Muscle layer of duodenum (tissue), 2 donors: ENCODE results near the gene NIPA2.

Experiments used
- H3K27ac ChIP-seq: one replicate; pipeline ENCODE4 v1.7.0; 2013; ENCODE audit warnings: mild to moderate bottlenecking, low read length
- H3K27me3 ChIP-seq: one replicate; pipeline ENCODE4 v1.7.0; 2013; ENCODE audit warnings: low read depth, mild to moderate bottlenecking, control low read depth, low read length
- H3K36me3 ChIP-seq, 2 donors: one replicate each; pipeline ENCODE4 v1.7.0; 2013; ENCODE audit warnings: low read length in 2 of 2, control low read depth in 1 of 2, mild to moderate bottlenecking in 1 of 2; ENCODE audit not compliant: insufficient read depth in 2 of 2, control insufficient read depth in 1 of 2
- H3K4me1 ChIP-seq, 2 donors: one replicate each; pipeline ENCODE4 v1.7.0; 2013; ENCODE audit warnings: low read length in 2 of 2, mild to moderate bottlenecking in 2 of 2, control low read depth in 1 of 2, moderate library complexity in 1 of 2; ENCODE audit not compliant: insufficient read depth in 2 of 2, control insufficient read depth in 1 of 2
- H3K4me3 ChIP-seq, 2 donors: one replicate each; pipeline ENCODE4 v1.7.0; 2013; ENCODE audit warnings: low read length in 2 of 2, low read depth in 1 of 2, mild to moderate bottlenecking in 1 of 2
- H3K9me3 ChIP-seq, 2 donors: one replicate each; pipeline ENCODE4 v1.7.0; 2013; ENCODE audit warnings: low read length in 2 of 2, control low read depth in 1 of 2, mild to moderate bottlenecking in 1 of 2; ENCODE audit not compliant: control insufficient read depth in 1 of 2
- donor health status: healthy.

The NIPA2 gene

GRCh38 chr15:22868495-22868894 lies 30.0 kb downstream of the NIPA2 start:
- Histone ChIP-seq H3K27me3 (no peaks in the 10 kb centered on the region), H3K27ac (no peak overlapping the region), H3K36me3 (peaks cover 69 to 80% of the 10 kb centered on the region in 2 donors), H3K4me1 (peaks cover 0 to 9% of the 10 kb centered on the region in 2 donors), H3K4me3 (no peak overlapping the region), H3K9me3 (no peaks in the 10 kb centered on the region)

- Histone ChIP-seq H3K4me3 (no peak overlapping the region), H3K4me1 (peaks cover 0 to 9% of the 10 kb centered on the region in 2 donors), H3K36me3 (peaks cover 70 to 82% of the 10 kb centered on the region in 2 donors), H3K27me3 (no peaks in the 10 kb centered on the region), H3K9me3 (no peaks in the 10 kb centered on the region), H3K27ac (no peak overlapping the region)
Measured at GRCh38 chr15:22868928-22869327, 30.5 kb downstream of the NIPA2 start.

GRCh38 chr15:22869856-22870255 lies 31.4 kb downstream of the NIPA2 start:
- Histone ChIP-seq H3K4me1 (peaks cover 0 to 9% of the 10 kb centered on the region in 2 donors), H3K4me3 (no peak overlapping the region), H3K9me3 (no peaks in the 10 kb centered on the region), H3K27ac (no peak overlapping the region), H3K36me3 (peaks cover 77 to 89% of the 10 kb centered on the region in 2 donors), H3K27me3 (no peaks in the 10 kb centered on the region)

- H3K4me1 ChIP-seq, result peaks cover 0 to 9% of the 10 kb centered on the region in 2 donors
- peaks cover 79 to 91% of the 10 kb centered on the region in 2 donors for H3K36me3 ChIP-seq
- no peaks in the 10 kb centered on the region for H3K27me3 ChIP-seq
- H3K4me3 ChIP-seq, result no peak overlapping the region
- H3K9me3 ChIP-seq, result no peaks in the 10 kb centered on the region
- H3K27ac ChIP-seq, result no peak overlapping the region
Measured at GRCh38 chr15:22870865-22871264, 32.4 kb downstream of the NIPA2 start.

GRCh38 chr15:22871481-22872086 lies 33.1 kb downstream of the NIPA2 start:
- Histone ChIP-seq H3K4me3 (no peak overlapping the region), H3K27ac (no peak overlapping the region), H3K36me3 (peaks cover 75 to 91% of the 10 kb centered on the region in 2 donors), H3K9me3 (no peaks in the 10 kb centered on the region), H3K27me3 (no peaks in the 10 kb centered on the region), H3K4me1 (peaks cover 0 to 9% of the 10 kb centered on the region in 2 donors)

GRCh38 chr15:22872936-22873701 lies 34.7 kb downstream of the NIPA2 start:
- Histone ChIP-seq H3K27ac (no peak overlapping the region), H3K27me3 (no peaks in the 10 kb centered on the region), H3K36me3 (peaks cover 65 to 92% of the 10 kb centered on the region in 2 donors), H3K4me1 (peaks cover 0 to 9% of the 10 kb centered on the region in 2 donors), H3K4me3 (no peak overlapping the region), H3K9me3 (no peaks in the 10 kb centered on the region)

GRCh38 chr15:22873841-22874240 lies 35.4 kb downstream of the NIPA2 start:
- H3K36me3 ChIP-seq, result peaks cover 60 to 94% of the 10 kb centered on the region in 2 donors
- no peak overlapping the region for H3K27ac ChIP-seq
- H3K27me3 ChIP-seq, result no peaks in the 10 kb centered on the region
- peaks cover 0 to 4% of the 10 kb centered on the region in 2 donors for H3K4me1 ChIP-seq
- no peak overlapping the region for H3K4me3 ChIP-seq
- H3K9me3 ChIP-seq, result no peaks in the 10 kb centered on the region

GRCh38 chr15:22874256-22874655 lies 35.8 kb downstream of the NIPA2 start:
- H3K4me1 ChIP-seq, result no peaks in the 10 kb centered on the region
- H3K27ac ChIP-seq, result no peak overlapping the region
- H3K27me3 ChIP-seq, result no peaks in the 10 kb centered on the region
- H3K4me3 ChIP-seq, result no peak overlapping the region
- H3K9me3 ChIP-seq, result no peaks in the 10 kb centered on the region
- peaks cover 59 to 94% of the 10 kb centered on the region in 2 donors for H3K36me3 ChIP-seq

GRCh38 chr15:22874966-22875365 lies 36.5 kb downstream of the NIPA2 start:
- H3K36me3 ChIP-seq, result peaks cover 58 to 91% of the 10 kb centered on the region in 2 donors
- no peaks in the 10 kb centered on the region for H3K4me1 ChIP-seq
- no peak overlapping the region for H3K27ac ChIP-seq
- no peak overlapping the region for H3K4me3 ChIP-seq
- no peaks in the 10 kb centered on the region for H3K27me3 ChIP-seq
- H3K9me3 ChIP-seq, result no peaks in the 10 kb centered on the region

- H3K27ac ChIP-seq, result no peak overlapping the region
- H3K4me1 ChIP-seq, result no peaks in the 10 kb centered on the region
- no peaks in the 10 kb centered on the region for H3K9me3 ChIP-seq
- no peak overlapping the region for H3K4me3 ChIP-seq
- H3K36me3 ChIP-seq, result peaks cover 56 to 92% of the 10 kb centered on the region in 2 donors
- no peaks in the 10 kb centered on the region for H3K27me3 ChIP-seq
Measured at GRCh38 chr15:22877117-22877516, 38.7 kb downstream of the NIPA2 start.

GRCh38 chr15:22877607-22878006 lies 39.1 kb downstream of the NIPA2 start:
- no peak overlapping the region for H3K4me3 ChIP-seq
- H3K27me3 ChIP-seq, result no peaks in the 10 kb centered on the region
- H3K36me3 ChIP-seq, result peaks cover 54 to 92% of the 10 kb centered on the region in 2 donors
- H3K9me3 ChIP-seq, result no peaks in the 10 kb centered on the region
- H3K27ac ChIP-seq, result no peak overlapping the region
- no peaks in the 10 kb centered on the region for H3K4me1 ChIP-seq
